GM03348 (cell line): ENCODE results near the gene ZNF18.
"Not testable (repeated sequence)": the region's sequence is repeated elsewhere in the genome, so short reads cannot be mapped to it uniquely, and the experiment has no call there.

Source experiments
- DNase-seq: peaks from one replicate; pipeline ENCODE4 v3.0.0; 2012; ENCODE audit warnings: low spot score

The ZNF18 gene

DNA sequence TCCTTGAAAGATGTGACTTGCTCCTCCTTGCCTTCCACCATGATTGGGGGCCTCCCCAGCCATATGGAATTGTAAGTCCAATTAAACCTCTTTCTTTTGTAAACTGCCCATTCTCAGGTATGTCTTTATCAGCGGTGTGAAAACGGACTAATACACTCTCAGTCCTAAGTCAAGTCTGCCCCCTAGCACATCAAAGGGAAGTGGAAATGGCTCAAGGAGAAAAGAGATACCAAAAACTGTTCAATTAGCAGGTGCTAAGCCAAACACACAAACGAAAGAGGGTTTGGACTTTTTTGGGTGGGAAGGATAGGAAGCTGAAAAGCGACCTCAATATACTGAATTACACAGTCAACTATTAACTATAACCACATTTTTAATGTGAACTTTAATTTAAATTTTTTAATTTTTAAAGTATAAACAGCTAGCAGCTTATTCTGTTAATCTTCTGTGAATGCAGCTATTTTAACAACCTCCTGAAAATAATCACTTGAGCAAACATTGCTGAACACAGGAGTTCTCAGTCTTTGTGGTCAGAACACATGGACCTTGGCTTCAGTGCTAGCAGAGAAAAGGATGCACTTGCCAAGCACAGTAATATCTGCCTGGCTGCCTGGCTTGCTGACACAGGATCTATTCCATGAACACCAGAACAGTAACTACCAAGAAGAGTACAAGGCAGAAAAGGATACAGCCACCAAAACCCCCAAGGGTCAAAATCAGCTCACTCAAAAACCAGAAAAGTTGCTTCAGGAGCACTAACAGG lies 10.9 kb downstream of the ZNF18 start:
- peak; percentile 33 for DNase-seq

DNA sequence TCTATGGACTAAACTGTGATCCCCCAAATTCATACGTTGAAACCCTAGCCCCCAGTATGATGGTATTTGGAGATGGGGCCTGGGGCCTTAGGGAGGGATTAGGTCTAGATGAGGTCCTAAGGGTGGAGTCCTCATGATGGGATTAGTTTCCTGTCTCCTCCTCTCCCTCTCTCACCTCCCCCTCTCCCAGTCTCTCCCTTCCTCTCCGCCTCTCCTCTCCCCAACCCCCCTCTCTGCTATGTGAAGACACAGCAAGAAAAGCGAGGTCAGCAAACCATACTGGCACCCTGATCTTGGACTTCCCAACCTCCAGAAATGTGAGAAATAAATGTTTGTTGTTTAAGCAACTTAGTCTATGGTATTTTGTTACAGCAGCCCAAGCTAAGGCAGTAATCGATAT lies 15.4 kb downstream of the ZNF18 start:
- DNase-seq: no peak

DNA sequence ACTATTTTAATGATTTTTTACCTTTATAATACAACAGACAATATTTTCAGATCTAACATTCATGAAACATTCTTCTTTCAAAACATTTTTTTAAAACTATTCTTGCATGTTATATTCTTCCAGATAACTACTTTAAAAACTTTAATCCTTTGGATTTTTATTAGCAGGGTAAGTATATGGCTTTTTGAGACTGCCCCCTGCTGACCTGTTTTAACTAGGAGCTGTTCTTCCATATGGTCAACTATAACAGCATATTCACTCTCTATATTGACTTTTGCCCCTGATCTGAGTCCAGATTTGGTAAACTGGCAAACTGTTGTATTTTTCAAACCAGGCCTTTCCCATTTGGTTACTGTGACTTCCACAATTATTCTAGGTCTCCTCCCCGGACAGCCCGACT lies 16.5 kb downstream of the ZNF18 start:
- no peak for DNase-seq

DNA sequence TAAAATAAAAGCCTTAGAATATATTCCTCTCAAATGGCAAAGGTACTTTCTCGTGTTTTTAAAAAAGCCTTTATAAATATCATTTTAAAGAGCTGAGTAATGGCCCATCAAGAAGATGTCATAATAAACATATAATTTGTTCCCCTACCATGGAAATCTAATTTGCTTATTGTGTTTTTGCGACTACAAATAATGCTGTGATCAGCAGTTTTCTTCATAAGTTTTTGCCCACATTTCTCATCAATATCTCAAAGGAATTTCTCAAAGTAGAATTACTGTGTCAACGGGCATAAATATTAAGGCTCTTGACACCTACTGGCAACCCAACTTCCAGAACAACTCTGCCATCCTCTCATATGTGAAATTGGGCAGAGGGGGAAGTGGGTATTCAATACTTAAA lies 17.5 kb downstream of the ZNF18 start:
- no peak for DNase-seq

DNA sequence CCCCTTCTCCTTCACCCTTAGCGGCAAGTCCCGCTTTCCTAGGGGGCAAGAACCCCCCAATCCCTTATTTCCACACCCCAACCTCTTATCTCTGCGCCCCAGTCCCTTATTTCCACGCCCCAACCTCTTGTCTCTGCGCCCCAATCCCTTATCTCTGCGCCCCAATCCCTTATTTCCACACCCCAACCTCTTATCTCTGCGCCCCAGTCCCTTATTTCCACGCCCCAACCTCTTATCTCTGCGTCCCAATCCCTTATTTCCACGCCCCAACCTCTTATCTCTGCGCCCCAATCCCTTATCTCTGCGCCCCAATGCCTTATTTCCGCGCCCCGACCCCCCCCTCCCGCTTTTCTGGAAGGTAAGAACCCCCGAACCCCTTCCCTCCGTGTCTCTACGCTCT lies 24.5 kb downstream of the ZNF18 start:
- not testable (repeated sequence) for DNase-seq

DNA sequence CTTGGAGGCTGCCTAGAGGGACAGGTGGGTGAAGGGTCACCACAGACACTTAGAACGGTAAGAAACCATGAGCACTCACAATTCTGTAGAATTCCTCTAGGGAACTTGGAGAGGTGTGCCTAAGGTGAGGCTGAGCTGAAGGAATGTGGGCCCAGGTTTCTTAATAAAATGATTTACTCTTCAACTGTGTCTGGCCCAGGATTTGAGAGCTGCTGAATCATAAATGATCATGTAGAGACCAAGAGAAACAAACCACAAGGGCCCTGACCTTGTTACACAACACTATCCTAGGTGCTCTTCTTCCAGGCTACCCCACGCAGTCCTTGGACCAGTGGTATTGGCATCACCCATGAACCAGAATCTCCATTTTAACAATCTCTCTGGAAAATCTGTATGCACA lies 27.7 kb downstream of the ZNF18 start:
- no peak for DNase-seq

DNA sequence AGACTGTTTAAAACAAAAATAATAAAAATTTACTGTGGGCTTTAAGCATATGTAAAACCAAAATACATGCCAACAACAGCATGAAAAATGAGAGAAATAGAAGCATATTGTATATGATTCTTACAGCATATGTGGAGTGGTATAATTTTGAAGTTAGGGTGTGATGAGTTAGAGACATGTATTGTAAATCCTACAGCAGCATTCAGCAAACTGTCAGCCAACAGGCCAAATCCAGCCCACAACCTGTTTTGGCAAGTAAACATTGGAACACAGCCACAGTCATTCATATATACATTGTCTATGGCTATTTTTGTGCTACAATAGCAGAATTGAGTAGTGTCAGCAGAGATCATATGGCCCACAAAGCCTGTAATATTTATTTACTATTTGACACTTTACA lies 42.3 kb downstream of the ZNF18 start:
- DNase-seq: no peak

DNA sequence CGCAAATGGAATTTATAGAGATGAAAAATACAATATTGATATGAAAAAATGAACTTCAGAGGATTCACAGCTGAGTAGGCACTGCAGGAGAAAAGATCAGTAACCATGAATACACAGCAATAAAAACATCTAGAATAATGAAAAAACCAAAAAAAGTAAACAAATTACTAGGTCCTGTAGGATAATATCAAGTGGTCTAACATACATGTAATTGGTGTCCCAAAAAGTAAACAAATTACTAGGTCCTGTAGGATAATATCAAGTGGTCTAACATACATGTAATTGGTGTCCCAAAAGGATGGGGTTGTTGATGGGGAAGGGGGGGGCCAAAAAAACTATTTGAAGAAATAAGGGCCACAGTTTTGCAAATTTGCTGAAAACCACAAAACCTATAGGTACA lies 43.4 kb downstream of the ZNF18 start:
- no peak for DNase-seq

DNA sequence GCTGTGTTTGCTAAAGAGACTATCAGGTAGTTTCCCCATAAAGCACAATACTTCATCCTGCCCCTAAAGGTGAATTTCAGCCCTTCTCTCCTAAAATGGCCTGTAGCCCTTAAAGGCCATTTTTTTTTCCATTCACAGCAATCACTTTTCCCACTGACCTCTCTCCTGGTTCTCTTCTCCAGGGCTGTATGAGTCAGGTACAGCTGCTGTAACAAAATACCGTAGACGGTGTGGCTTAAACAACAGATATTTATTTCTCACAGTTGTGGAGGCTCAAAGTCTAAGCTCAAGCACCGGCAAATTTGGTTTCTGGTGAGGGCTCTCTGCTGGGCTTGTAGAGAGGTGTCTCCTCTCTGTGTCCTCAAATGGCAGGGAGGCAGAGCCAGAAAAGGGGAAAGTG lies 44.7 kb downstream of the ZNF18 start:
- DNase-seq: no peak

DNA sequence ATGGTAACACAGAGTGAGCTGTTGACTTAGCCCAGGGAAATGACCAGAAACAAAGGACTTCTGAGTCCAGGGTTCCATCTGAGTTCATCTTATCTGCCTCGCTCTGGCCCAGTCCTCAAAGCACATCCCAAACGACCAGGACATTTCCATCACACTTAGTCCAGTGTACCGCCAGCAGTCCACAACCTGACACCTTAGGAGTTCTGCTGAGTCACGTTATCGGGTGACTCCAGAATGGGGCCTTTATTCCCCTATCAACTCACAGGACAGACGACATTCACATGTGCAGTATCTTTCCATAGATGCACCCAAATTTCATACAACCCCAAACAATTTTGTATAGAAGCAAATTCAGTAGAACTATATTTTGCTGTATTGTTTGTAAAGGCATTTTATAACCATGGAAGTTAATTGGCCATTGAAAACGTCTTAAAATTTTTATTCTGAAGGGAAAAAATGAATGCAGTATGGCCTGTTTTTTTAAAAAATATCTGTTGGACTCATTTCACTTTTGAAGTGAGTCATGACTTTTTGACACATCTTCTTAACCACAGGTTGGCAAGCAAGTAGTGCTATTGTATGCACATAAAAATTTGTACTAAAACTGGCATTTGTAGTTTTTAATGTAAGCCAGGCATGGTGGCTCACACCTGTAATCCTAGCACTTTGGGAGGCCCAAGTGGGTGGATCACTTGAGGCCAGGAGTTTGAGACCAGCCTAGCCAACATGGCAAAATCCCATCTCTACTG lies 46.3 kb downstream of the ZNF18 start:
- DNase-seq: peak; percentile 28

DNA sequence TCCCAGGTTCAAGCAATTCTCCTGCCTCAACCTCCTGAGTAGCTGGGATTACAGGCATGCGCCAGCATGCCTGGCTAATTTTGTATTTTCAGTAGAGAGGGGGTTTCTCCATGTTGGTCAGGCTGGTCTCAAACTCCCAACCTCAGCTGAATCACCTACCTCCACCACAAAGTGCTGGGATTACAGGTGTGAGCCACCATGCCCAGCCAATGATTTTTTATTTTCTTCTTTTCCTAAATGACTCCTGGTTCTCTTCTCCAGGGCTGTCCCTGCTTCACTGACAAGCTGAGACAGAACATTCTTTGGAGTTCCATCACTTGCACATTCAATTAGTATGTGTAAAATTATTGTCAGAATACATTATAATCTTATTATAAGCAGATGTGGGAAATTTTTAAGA lies 47.7 kb downstream of the ZNF18 start:
- not testable (repeated sequence) for DNase-seq

DNA sequence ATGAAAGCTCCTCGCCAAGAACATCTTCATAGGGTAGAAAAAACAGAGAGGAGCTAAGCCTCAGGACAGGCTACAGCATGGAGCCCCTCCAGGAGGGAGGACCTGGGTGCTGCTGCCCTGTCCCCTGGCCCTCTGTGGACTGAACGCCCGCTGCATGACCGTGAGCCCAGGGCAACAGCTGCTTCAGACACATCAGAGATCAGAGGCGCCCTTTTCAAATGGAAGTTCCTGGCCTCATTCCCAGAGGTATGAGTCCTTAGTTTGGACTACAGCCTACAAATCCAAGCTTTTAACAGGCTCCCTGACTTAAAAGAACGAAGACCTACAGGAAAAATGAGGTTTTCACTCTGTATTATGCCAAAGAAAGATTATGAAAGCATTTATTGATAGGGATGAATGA lies 48.5 kb downstream of the ZNF18 start:
- peak; percentile 62 for DNase-seq

DNA sequence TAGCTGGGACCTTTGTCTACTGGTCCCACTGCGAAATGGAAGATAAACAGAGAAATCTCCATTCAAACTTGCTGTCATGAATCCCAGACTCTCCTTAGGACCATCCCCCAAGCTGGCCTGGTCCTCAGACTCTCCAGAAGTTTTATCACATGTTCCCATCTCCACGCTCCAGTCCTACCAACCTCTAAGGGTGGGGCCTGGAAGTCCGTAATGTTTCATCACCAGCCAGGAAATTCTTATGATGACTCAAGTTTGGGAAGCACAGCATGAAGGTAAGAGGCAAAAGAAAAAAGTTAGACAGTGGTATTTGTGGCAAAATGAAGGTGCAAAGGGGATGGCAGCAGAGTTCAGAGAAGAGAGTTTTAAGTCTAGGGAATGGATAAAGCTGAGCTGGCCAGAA lies 52.7 kb downstream of the ZNF18 start:
- no peak for DNase-seq

DNA sequence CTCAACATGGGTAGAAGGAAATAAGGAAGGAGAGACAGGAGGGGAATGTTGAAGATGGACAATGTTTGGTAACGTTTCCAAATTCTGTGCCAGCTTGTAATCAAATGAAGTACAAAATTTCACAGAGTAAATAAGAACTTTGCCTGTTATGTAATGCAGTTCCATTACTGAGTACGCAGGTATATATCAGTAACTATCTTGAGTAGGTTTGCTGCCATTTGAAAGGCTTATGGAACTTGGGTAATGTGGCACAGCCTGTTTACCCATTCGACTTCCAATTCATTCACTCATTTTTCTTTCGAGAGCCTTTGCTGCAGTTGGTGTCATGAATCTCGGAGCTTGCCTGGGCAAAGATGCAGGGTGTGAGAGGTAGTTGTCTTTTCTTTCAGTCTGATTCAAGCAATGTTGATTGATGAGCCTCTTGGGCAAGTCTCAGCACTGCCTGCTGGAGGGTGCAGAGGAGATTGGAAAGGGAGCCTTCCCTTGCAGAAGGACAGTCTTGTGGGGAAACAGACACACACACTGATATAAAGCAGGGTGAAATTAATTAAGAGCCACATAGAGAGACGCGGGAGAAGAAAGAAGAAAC lies 53.4 kb downstream of the ZNF18 start:
- DNase-seq: no peak

DNA sequence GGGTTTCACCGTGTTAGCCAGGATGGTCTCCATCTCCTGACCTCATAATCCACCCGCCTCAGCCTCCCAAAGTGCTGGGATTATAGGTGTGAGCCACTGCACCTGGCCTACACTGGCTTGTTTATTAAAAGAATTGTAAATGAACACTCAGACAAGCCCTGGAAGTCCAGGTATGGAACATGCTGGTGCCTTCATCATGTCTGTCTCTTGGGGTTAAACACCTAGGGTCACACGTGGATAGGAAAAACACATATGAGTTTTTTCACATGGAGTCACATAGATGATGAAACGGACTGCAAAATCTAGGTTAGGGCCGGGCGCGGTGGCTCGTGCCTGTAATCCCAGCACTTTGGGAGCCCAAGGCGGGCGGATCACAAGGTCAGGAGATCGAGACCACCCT lies 54.2 kb downstream of the ZNF18 start:
- DNase-seq: not testable (repeated sequence)

DNA sequence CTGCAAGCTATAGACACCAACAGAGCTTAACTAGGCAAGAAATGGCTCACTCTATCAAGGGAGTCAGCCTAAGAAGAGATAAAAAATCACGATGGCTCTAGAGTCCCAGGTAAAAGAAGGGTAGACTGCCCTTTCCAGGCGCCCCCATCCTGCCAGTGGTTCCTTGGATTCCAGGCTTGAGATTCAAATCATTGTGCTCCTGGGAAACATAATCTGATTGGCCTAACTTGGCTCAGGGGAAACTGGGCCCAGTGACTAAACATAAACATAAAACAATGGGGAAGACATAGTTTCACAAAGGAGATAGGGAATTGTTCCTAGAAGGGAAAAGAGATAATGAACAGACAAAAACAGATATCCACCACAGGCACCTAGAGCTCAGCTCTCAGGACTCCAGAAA lies 56.4 kb downstream of the ZNF18 start:
- DNase-seq: no peak

DNA sequence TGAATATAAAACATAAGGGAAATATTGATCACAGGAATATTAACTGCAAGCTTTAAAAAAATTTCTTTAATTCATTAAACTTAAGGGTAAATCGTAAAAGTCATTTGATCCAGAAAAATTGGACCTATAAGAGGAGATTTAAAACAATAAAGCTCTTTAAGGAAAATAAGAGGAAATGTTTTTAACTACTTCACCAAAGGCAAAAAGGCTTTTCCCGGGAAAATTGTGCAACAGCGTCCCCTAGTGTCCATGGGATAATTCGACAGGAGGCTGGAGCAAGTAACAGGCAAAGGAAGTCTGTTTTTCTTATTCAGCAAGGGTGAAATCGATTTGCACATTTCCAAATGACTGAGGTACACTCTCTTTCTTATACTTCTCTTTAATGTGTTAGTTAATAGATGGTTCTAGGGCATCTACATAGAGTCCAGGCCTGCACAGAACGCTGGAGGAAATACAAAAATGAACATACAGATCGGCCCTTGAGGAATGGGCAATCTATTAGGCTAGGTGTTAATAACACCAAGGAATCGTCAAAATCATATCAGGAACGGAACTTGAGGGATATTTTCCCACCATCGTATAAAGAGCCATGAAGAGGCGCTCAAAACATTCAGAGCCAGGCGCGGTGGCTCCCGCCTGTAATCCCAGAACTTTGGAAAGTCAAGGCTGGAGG lies 61.4 kb downstream of the ZNF18 start:
- DNase-seq: peak; percentile 38

DNA sequence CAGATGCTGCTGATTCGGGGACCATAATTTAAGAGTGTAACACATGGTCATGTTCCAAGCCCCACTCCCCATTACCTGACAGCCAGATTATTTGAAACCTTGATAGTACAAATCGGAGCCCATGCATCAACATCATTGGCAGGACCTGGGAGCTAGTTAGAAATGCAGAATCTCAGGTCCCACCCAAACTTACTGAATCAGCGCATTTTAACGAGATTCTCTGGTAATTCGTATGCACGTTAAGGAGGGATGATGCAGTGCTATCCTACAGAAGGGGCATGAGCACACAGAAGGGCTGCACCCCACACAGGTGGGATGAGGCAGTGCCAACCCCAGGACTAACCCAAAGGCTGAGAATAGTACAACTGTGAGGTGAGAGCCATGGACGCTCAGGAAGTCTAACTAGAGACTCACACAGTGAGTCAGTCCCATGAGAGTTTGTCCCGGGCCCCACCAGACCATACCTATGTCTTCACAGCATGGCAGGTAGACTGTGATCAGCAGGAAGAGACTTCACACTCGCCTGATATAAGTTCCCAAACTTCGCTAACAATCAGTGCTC lies 64.9 kb downstream of the ZNF18 start:
- DNase-seq: no peak

DNA sequence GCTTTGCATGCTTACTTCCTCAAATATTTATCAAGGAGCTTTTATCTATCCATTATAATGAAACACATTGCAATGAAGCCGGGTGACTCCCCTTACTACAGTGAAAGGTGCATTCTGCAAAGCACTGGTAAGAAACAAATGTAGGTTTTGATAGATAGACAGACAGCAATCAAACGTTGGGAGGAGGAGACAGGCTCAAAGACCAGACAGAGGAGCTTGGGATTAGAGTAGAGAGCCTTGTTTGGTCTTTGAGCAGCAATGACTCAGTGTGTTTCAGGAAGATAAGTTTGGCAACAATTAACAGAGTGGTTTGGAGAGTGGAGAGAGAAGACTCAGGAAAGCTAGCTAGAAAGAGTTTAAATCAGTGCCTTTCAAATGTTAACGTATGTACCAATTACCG lies 68.8 kb downstream of the ZNF18 start:
- no peak for DNase-seq
